ENCODE data around the gene EPHB6. TPM values are rescaled to one million over a fixed set of nuclear protein-coding genes. Genes with fewer than 3 reads are reported as not detected.

The EPHB6 gene
- total RNA-seq, 2 experiments from 2014 or later = 5.7 to 7.0 TPM

GRCh38 chr7:142876991-142877910 lies 22.4 kb downstream of the EPHB6 start:
- POLR2A ChIA-PET = no interaction called here
- CTCF ChIA-PET = interaction anchor here (1.2 kb wide), 1 partner anchor 19 kb away, joined by 3 read pairs; no protein-coding TSS in a partner anchor
- Mint-ChIP-seq H3K27ac (no peak overlapping the region), H3K27me3 (peaks cover 15% of the 10 kb centered on the region), H3K9me3 (no peaks in the 10 kb centered on the region), H3K36me3 (ENCODE audit: low read depth) (no peaks in the 10 kb centered on the region), H3K4me3 (no peak overlapping the region), H3K4me1 (no peaks in the 10 kb centered on the region)
- no peak for DNase-seq

DNA sequence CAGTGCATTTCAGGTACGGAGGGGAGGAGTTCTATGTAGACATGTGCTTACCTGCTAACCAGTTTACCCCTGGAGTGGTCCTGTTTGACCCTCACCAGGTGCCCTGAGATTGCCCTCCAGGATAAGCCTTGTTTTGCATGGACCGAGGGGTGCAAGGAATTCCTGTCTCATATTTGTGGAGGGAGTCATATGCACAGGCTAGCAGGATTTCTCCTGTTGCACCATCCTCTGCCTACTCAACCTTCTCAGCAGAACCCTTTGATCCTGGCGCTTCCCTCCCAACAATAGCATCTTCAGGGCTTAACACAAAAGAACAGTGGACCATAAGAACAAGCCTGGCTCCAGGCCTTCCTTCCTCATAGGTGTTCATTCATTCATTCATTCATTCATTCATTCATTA lies 23.4 kb downstream of the EPHB6 start:
- Mint-ChIP-seq H3K4me3 (no peak overlapping the region), H3K36me3 (ENCODE audit: low read depth) (no peaks in the 10 kb centered on the region), H3K9me3 (no peaks in the 10 kb centered on the region), H3K4me1 (no peaks in the 10 kb centered on the region), H3K27ac (no peak overlapping the region), H3K27me3 (peaks cover 18% of the 10 kb centered on the region)
- ChIA-PET CTCF (interaction anchor here (1.3 to 3.2 kb wide), 3 partner anchors 9 to 246 kb away, joined by 5 to 17 read pairs (median 7); no protein-coding TSS in a partner anchor), POLR2A (no interaction called here)
- no peak for DNase-seq

GRCh38 chr7:142879060-142879459 lies 24.2 kb downstream of the EPHB6 start:
- no peak overlapping the region for H3K4me3 Mint-ChIP-seq
- no peaks in the 10 kb centered on the region for H3K4me1 Mint-ChIP-seq
- no peaks in the 10 kb centered on the region for H3K9me3 Mint-ChIP-seq
- DNase-seq = no peak
- POLR2A ChIA-PET = interaction anchor here (1.0 to 1.2 kb wide), 2 partner anchors 23 to 247 kb away, joined by 3 read pairs; no protein-coding TSS in a partner anchor
- no peaks in the 10 kb centered on the region for H3K36me3 Mint-ChIP-seq (ENCODE audit: low read depth)
- peaks cover 18% of the 10 kb centered on the region for H3K27me3 Mint-ChIP-seq
- no peak overlapping the region for H3K27ac Mint-ChIP-seq
- CTCF ChIA-PET = interaction anchor here (1.3 to 3.2 kb wide), 6 partner anchors 8 to 336 kb away, joined by 3 to 17 read pairs (median 8); no protein-coding TSS in a partner anchor

GRCh38 chr7:142880876-142881505 lies 26.1 kb downstream of the EPHB6 start:
- peak; percentile 50 for DNase-seq
- CTCF ChIA-PET = interaction anchor here (0.5 to 3.2 kb wide), 21 partner anchors 8 to 577 kb away, joined by 3 to 20 read pairs (median 3); no protein-coding TSS in a partner anchor
- Mint-ChIP-seq H3K27me3 (peaks cover 18% of the 10 kb centered on the region), H3K9me3 (no peaks in the 10 kb centered on the region), H3K27ac (no peak overlapping the region), H3K4me1 (no peaks in the 10 kb centered on the region), H3K36me3 (ENCODE audit: low read depth) (no peaks in the 10 kb centered on the region), H3K4me3 (no peak overlapping the region)
- POLR2A ChIA-PET = no interaction called here

DNA sequence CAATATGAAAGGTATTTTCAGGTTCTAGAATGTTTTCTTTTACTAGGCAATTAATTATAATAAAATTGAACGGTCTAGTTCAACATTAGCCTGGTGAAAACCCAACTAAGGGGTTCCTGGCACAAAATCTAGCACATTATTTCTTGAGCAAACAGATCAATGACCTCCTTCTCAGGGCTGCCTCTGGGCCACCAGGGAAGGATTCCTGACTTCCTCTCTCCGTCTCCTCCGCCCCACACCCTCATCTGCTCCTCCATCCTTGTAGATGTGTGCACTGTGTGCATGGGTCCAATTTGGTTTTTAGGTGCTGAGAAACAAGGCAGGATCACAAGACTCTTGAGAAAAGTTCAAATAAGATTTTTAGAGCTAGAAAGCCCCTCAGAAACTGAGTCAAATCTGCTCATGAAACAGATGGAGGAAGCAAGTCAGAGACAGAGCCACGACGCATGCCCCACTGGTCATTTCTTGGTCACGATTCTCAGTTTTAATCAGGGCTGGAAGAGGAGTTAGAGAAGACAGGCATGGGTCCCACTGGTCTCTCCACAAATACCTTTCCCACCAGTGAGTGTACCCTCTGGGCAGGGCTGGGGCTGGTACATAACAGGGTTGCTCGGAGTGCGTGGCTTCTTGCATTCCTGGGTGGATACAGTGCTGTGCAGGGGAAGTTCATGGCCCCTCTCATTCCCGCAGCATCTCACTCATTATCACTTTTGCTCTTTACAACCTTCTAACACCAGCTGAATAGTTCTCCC lies 26.9 kb downstream of the EPHB6 start:
- no peak overlapping the region for H3K27ac Mint-ChIP-seq
- no peak for DNase-seq
- H3K36me3 Mint-ChIP-seq (ENCODE audit: low read depth) = no peaks in the 10 kb centered on the region
- CTCF ChIA-PET = interaction anchor here (0.7 to 3.2 kb wide), 14 partner anchors 9 to 578 kb away, joined by 3 to 20 read pairs (median 4); no protein-coding TSS in a partner anchor
- POLR2A ChIA-PET = no interaction called here
- H3K9me3 Mint-ChIP-seq = no peaks in the 10 kb centered on the region
- H3K4me1 Mint-ChIP-seq = no peaks in the 10 kb centered on the region
- no peak overlapping the region for H3K4me3 Mint-ChIP-seq
- peaks cover 18% of the 10 kb centered on the region for H3K27me3 Mint-ChIP-seq

GRCh38 chr7:142882338-142882678 lies 27.4 kb downstream of the EPHB6 start:
- no peaks in the 10 kb centered on the region for H3K9me3 Mint-ChIP-seq
- no peaks in the 10 kb centered on the region for H3K4me1 Mint-ChIP-seq
- H3K4me3 Mint-ChIP-seq = no peak overlapping the region
- H3K27me3 Mint-ChIP-seq = peaks cover 20% of the 10 kb centered on the region
- no peak overlapping the region for H3K27ac Mint-ChIP-seq
- ChIA-PET POLR2A (no interaction called here), CTCF (interaction anchor here (1.0 to 3.1 kb wide), 4 partner anchors 9 to 69 kb away, joined by 3 to 20 read pairs (median 3); no protein-coding TSS in a partner anchor)
- H3K36me3 Mint-ChIP-seq (ENCODE audit: low read depth) = no peaks in the 10 kb centered on the region
- no peak for DNase-seq

DNA sequence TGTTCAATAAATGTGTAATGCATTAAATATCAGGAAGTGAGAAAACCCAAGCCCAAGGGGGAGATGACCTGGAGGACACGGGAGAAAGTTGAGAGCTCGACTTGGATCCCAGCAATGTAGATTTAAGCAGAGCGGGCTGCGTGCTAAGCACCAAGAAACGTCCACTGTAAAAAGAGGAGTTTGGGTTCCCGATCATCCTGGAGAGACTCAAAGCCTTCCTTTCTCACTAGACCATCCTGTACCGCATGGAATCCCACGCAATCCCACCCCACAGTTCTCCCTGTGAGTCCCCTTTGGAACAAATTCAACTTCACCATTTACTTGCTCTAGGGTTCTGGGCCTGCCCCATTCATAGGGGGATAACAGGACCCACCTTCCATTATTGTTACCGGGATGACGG lies 28.3 kb downstream of the EPHB6 start:
- no peaks in the 10 kb centered on the region for H3K9me3 Mint-ChIP-seq
- POLR2A ChIA-PET = no interaction called here
- peaks cover 21% of the 10 kb centered on the region for H3K27me3 Mint-ChIP-seq
- CTCF ChIA-PET = interaction anchor here (3.1 kb wide), 1 partner anchor 10 kb away, joined by 20 read pairs; no protein-coding TSS in a partner anchor
- no peak overlapping the region for H3K27ac Mint-ChIP-seq
- no peak overlapping the region for H3K4me3 Mint-ChIP-seq
- no peak for DNase-seq
- no peaks in the 10 kb centered on the region for H3K4me1 Mint-ChIP-seq
- no peaks in the 10 kb centered on the region for H3K36me3 Mint-ChIP-seq (ENCODE audit: low read depth)

DNA sequence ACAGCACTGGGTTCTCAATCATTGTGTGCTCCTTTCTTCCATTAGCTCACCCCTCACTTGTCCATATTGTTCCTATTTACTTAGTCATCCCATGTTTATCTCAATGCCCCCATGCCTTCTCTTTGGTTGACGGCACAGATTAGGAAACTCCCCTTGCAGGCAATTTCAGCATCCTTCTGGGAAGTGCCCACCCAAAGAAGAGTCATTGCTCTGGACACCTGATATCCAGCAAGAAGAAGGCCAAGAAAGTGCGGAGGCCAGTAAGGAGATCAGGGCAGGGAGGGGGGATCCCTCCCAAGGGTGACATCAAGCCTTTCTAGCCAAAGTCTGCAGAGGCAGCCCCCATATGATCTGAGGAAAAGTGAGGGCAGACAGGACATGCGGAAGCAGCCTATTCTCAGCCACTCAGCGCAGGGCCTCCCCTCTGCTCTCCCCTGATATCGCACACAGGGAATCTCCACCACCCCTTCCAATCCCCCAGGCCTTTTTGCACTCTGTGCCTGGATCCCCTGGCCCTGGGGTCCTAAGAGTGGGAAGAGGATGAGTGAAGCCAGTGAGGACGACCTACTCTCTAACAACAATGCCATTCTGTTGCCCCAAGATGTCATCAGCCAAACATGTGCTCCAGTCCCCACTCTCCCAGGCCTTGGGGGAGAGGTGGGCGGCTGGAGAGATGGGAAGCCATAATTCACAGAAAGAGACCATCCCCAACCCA lies 28.9 kb downstream of the EPHB6 start:
- Mint-ChIP-seq H3K4me1 (no peaks in the 10 kb centered on the region), H3K27ac (no peak overlapping the region), H3K9me3 (no peaks in the 10 kb centered on the region)

DNA sequence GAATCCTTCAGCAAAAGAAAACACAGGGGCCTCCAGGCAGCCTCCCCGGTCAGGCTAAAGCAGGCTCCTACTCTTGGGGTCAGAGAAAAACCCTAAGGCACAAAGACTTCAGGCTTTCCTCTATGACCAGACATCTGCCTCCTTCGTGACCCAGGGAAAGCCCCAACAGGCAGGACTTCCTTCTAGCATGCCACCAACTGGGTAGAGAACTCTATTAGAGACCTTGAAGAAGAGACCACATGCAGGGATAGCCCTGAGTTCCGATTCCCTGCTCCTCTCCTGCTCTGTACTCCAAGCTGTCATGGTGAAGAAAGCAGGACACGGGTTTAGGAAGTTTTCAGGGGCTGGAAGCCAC lies 29.4 kb downstream of the EPHB6 start:
- POLR2A ChIA-PET = no interaction called here

More for the DNA sequence above, 28.9 kb downstream of the EPHB6 start:
- DNase-seq = no peak
- ChIA-PET POLR2A (no interaction called here), CTCF (interaction anchor here (3.1 kb wide), 1 partner anchor 11 kb away, joined by 20 read pairs; no protein-coding TSS in a partner anchor)
- Mint-ChIP-seq H3K36me3 (ENCODE audit: low read depth) (no peaks in the 10 kb centered on the region), H3K27me3 (peaks cover 21% of the 10 kb centered on the region), H3K4me3 (no peak overlapping the region)

DNA sequence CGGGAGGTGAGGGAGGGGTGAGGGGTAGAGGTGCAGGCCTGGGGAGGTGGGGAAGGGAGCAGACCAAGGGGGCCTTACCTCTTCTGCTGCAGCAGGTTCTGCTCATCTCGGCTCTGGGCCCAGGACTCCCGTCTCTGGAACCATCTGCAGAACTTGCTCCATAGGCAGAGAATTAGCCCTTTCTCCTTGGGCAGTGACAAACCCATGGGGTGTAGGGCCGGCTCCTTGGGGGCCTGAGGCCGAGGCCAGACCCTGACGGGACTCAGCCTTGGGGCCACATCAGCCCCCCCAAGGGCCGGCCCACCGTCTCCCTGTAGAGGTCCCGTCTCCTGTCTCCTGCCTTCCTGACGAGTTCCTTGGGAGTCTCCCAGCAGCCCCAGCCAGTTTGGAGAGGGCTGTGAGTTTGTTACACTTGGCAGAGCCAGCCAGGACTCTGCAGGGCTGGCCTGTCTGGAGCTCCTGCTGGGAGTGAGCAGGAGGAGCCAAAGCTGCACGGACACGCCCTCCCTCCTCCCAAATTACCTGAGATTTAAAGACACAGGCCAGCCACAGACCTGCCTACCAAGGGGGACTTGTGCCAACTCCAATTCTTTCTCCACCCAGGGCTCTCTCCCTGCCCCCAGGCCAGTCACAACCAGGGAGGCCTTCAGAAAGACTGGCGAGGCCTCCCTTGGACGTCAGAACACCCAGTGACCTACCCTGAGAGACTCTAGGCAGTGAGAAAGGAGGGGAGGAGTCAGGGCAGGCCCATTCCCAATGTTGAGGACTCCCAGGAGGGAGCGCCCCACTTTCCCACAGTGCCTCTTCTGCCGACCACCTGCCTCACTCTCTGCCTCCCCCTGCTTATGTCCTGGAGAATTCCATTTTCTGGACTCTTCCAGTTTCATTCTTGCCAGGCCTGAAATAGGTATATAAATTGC lies 30.7 kb downstream of the EPHB6 start, which contains the start of gene TRPV6:
TSS of gene TRPV6 (minus strand) at position 435 of the 920 bp plus-strand sequence.
- Mint-ChIP-seq H3K9me3 (no peaks in the 10 kb centered on the region), H3K27me3 (peaks cover 12% of the 10 kb centered on the region), H3K36me3 (ENCODE audit: low read depth) (no peaks in the 10 kb centered on the region), H3K4me3 (no peak within 1 kb of the TSS), H3K4me1 (no peaks in the 10 kb centered on the region), H3K27ac (no peak within 1 kb of the TSS)
- ChIA-PET CTCF (interaction anchor here (1.4 kb wide), 1 partner anchor 13 kb away, joined by 7 read pairs; no protein-coding TSS in a partner anchor), POLR2A (no interaction called here)
- DNase-seq = no peak

More for the DNA sequence above, 29.4 kb downstream of the EPHB6 start:
- Mint-ChIP-seq H3K36me3 (ENCODE audit: low read depth) (no peaks in the 10 kb centered on the region), H3K4me3 (no peak overlapping the region), H3K27ac (no peak overlapping the region), H3K9me3 (no peaks in the 10 kb centered on the region), H3K27me3 (peaks cover 21% of the 10 kb centered on the region), H3K4me1 (no peaks in the 10 kb centered on the region)
- CTCF ChIA-PET = no interaction called here
- no peak for DNase-seq

GRCh38 chr7:142886866-142887265 lies 32.0 kb downstream of the EPHB6 start:
- Mint-ChIP-seq H3K27ac (no peak overlapping the region), H3K4me3 (no peak overlapping the region), H3K9me3 (peaks cover 5% of the 10 kb centered on the region), H3K36me3 (ENCODE audit: low read depth) (no peaks in the 10 kb centered on the region), H3K27me3 (peaks cover 9% of the 10 kb centered on the region), H3K4me1 (no peaks in the 10 kb centered on the region)
- CTCF ChIA-PET = interaction anchor here (1.4 kb wide), 1 partner anchor 14 kb away, joined by 7 read pairs; no protein-coding TSS in a partner anchor
- POLR2A ChIA-PET = no interaction called here
- no peak for DNase-seq

All from activated CD4-positive, alpha-beta memory T cell treated with anti-CD3 and anti-CD28 coated beads, Interleukin-2, amount 10 ng/mL, durations not matched to agents 7 days and 5 days (primary cell).